Amniotic stem cell (primary cell): ENCODE data around the gene MIA2.
A peak's percentile ranks its signal among the peaks of the same experiment; 100 is the strongest.
"Not testable (repeated sequence)": the region's sequence is repeated elsewhere in the genome, so short reads cannot be mapped to it uniquely, and the experiment has no call there.

Experiments used
- DNase-seq: peaks from one replicate; lab custom pipeline; 2025; lab: John Stamatoyannopoulos, UW

Gene MIA2

DNA sequence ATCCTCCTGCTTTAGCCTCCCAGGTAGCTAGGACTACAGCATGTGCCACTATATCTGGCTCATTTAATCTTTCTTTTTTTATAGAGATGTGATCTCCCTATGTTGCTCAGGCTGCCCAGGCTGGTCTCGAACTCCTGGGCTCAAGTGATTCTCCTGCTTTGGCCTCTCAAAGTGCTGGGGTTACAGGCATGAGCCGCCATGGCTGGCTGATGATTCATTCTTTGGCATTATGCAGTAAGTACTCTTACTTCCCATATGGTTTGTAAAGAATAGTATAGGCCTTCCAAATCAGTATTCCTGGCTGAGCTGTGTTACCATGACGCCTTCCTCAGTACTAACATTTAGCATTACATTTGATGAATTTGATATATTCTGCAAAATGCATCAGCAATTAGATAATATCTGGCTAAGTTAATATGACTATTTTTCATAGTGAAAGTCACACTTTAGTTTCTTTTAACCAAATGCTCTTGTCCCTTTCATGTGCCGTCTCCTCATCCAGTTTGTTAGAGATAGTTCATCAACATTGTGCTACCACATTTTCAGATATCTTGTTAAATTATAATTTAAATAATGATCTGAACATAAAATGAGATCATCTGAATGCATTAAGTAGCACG is 3.2 kb upstream of the MIA2 start:
- DNase-seq: no peak

DNA sequence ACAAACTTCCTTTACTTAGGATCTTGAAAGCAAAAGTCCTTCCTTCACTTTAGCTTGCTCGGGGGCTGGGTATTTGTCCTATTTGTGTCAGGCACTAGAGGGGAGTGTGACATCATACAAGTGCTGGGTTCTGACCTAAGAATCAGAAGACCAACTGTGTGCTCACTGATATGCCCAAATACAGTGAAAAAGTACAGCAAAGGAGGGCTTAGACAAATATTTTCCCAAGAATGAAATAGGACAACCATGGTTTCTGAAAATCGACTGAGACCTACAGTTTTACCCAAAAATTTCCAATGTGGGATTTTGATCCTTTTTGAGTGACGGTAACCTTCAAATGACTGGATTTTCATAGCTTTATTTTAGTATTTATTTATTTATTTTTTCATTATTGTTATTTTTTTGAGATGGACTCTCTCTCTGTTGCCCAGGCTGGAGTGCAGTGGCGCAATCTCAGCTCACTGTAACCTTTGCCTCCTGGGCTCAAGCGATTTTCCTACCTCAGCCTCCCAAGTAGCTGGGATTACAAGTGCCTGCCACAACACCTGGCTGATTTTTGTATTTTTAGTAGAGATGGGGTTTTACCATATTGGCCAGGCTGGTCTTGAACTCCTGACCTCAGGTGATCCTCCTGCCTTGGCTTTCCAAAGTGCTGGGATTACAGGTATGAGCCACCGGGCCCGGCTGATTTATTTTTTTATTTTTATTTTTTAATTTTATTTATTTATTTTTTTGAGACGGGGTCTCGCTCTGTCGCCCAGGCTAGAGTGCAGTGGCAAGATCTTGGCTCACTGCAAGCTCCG is 1.8 kb upstream of the MIA2 start:
- DNase-seq: not testable (repeated sequence)

DNA sequence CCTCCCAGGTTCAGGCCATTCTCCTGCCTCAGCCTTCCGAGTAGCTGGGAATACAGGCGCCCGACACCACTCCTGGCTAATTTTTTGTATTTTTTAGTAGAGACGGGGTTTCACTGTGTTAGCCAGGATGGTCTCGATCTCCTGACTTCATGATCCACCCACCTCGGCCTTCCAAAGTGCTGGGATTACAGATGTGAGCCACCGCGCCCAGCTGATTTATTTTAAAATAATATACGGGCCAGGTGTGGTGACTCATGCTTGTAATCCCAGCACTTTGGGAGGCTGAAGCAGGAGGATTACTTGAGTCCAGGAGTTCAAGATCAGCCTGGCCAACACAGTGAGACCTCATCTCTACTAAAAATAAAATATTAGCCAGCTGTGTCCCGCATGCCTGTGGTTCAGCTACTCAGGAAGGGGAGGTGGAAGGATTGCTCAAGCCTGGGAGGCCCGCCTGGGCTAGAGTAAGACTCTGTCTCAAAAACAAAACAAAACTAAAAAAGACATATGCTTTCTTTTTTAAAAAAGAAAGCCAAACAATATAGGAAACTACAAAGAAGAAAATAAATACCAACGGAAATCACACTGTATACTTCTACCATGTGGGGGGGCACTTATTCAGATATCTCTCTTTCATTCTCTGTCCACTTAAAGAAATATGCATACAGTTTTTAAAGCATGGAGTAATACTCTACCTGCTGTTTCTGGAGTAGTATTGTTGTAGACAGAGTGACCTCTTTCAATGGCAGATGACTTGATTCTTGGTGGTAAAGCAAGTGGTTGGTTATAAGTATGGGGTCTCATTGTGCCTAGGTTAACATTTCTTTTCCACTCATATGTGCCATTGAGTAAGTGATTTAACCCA is 930 bp upstream of the MIA2 start:
- no peak for DNase-seq

DNA sequence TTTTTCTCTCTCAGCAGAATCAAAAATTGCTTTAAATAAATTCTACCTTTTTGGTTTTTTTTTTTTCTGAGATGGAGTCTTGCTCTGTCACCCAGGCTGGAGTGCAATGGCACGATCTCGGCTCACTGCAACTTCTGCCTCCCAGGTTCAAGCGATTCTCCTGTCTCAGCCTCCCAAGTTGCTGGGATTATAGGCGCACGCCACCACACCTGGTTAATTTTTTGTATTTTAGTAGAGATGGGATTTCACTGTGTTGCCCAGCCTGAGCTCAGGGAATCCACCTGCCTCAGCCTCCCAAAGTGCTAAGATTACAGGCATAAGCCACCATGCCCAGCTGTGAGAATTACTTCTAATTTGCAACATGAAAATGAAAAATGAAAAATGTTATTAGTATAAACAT is 1.3 kb downstream of the MIA2 start:
- not testable (repeated sequence) for DNase-seq

DNA sequence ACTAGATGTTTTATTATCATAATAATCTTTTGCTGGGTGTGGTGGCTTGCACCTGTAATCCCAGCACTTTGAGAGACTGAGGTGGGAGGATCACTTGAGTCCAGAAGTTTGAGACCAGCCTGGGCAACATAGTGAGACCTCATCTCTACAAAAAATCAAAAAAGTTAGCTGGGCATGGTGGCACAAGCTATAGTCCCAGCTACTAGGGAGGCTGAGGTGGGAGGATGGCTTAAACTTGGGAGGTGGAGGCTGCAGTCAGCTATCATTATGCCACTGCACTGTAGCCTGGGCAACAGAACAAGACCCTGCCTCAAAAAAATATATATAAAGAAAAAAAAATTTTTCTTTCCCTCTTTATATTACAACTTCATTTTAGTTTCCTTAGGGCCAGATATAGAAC is 1.8 kb downstream of the MIA2 start:
- not testable (repeated sequence) for DNase-seq

DNA sequence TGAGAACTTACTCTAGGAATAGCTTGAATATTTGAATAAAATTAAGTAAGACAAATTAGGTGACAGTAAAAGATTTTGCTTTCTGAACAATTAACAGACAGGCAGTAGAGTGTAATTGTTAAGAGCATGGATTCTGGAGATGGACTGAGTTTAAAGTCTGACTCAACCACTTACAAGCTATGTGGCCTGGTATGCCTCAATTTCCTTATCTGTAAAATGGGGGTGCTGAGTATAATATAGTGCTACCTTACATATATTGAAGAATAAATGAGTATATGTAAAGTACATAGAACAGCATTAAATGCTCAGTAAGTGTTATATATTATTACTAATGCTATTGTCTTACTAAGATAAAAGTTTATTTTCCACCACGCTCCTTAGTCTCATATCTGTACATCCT is 7.1 kb downstream of the MIA2 start:
- DNase-seq: no peak

DNA sequence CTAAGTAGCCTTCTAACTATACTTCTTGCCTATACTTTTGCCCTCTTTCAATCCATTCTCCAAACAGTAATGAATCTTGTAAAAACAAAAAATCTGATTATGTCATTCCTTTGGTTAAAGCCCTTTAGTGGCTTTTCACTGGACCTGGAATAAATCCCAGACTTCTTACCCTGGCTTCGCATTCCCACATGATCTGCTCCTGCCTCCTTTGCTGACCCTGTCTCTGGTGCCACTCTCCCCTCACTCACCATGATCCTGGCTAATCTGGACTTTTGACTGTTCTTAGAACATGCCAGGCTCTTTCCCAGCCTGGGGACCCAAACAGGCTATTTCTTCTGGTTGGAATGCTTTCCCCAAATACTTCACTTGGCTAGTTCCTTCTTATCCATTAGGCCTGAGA is 7.9 kb downstream of the MIA2 start:
- DNase-seq: no peak

DNA sequence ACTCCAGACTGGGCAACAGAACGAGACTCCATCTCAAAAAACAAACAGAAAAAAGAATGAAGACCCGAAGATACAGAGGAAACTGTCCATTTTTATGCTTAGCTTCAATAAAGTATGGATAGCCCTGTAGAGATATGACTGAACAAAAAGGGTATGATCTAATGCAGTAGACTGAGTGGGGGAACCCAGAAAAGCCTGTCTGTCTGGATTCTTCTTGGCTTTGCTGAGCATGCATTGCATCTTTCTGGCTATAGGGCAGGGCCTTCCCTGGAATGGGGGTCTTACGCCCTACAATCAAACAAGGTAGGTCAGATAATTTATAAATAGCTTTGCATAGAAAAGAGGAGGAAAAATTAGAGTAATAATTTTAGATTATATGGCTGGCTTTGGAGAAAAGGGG is 10.1 kb downstream of the MIA2 start:
- DNase-seq: no peak

DNA sequence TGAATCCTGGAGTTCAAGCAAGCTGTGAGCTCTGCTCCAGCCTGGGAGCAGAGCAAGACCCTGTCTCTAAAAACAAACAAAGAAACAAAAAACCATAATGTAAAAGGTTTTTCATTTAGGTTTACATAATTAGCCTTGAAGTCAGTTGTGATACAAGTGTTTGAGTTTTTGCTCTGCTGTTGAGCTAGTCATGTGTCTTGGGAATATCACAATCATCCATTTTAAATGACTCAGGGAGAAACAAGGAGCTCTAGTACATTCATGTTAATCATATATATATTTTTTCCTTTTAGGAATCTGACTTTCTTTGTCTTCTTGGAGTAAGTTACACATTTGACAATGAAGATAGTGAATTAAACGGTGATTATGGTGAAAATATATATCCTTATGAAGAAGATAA is 12.9 kb downstream of the MIA2 start:
- DNase-seq: no peak

DNA sequence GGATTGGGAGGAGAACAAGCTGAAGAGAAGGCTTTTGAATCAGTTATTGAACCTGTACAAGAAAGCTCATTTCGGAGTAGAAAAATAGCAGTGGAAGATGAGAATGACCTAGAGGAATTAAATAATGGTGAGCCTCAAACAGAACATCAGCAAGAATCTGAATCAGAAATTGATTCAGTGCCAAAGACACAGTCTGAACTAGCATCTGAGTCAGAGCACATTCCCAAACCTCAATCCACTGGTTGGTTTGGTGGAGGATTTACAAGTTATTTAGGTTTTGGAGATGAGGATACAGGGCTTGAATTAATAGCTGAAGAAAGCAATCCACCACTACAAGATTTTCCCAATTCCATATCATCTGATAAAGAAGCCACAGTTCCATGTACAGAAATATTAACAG is 13.5 kb downstream of the MIA2 start:
- peak; percentile 71 for DNase-seq

DNA sequence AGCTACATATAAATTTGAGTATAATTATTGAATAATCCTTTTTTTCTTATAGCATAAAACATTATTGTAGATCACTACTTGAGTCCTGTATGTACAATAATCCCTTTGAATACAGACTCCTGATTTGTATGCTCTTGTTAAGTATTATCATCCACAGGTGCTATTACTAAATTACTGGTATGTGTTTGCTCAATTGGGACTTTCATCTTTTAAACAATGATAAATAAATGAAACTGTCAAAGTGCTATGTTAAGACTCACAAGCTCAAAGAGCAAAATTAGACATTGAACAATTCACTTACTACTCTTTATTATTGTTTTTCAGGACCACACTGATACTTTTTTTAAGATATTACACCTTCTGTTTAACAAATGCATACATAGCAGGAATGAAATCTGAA is 17.8 kb downstream of the MIA2 start:
- DNase-seq: no peak

DNA sequence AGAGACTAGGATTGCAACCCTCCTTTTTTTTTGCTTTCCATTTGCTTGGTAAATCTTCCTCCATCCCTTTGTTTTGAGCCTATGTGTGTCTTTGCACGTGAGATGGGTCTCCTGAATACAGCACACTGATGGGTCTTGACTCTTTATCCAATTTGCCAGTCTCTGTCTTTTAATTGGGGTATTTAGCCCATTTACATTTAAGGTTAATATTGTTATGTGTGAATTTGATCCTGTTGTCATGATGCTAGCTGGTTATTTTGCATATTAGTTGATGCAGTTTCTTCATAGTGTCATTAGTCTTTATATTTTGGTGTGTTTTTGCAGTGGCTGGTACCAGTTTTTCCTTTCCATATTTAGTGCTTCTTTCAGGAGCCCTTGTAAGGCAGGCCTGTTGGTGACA is 23.7 kb downstream of the MIA2 start:
- not testable (repeated sequence) for DNase-seq

DNA sequence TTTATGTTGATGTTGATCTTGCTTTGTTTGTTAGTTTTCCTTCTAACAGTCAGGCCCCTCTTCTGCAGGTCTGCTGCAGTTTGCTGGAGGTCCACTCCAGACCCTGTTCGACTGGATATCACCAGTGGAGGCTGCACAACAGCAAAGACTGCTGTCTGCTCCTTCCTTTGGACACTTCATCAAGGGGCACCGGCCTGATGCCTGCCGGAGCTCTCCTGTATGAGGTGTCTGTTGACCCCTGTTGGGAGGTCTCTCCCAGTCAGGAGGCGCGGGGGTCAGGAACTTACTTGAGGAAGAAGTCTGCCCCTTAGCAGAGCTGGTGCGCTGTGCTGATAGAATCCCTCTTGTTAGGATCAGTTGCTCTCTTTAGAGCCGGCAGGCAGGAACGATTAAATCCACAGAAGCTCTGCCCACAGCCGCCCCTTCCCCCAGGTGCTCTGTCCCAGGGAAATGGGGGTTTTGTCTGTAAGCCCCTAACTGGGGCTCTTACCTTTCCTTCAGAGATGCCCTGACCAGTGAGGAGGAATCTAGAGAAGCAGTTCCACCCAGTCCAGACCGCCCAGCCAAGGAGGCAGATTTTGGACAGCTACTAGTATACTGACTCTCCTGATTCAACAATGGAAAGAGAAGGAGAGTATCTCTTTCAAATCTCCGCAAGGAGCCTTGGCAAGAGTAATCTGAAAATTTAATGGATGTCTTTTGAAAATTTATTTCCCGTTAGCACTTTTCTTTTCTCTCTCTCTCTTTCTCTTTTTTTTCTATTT is 25.2 kb downstream of the MIA2 start:
- no peak for DNase-seq

DNA sequence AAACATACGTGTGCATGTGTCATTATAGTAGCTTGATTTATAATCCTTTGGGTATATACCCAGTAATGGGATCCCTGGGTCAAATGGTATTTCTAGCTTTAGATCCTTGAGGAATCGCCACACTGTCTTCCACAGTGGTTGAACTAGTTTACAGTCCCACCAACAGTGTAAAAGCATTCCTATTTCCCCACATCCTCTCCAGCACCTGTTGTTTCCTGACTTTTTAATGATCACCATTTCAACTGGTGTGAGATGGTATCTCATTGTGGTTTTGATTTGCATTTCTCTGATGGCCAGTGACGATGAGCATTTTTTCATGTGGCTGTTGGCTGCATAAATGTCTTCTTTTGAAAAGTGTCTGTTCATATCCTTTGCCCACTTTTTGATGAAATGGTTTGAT is 26.4 kb downstream of the MIA2 start:
- DNase-seq: not testable (repeated sequence)

DNA sequence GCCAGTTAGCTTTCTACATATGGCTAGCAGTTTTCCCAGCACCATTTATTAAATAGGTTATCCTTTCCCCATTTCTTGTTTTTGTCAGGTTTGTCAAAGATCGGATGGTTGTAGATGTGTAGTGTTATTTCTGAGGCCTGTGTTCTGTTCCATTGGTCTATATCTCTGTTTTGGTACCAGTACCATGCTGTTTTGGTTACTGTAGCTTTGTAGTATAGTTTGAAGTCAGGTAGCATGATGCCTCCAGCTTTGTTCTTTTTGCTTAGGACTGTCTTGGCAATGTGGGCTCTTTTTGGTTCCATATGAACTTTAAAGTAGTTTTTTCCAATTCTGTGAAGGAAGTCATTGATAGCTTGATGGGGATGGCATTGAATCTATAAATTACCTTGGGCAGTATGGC is 28.5 kb downstream of the MIA2 start:
- not testable (repeated sequence) for DNase-seq

DNA sequence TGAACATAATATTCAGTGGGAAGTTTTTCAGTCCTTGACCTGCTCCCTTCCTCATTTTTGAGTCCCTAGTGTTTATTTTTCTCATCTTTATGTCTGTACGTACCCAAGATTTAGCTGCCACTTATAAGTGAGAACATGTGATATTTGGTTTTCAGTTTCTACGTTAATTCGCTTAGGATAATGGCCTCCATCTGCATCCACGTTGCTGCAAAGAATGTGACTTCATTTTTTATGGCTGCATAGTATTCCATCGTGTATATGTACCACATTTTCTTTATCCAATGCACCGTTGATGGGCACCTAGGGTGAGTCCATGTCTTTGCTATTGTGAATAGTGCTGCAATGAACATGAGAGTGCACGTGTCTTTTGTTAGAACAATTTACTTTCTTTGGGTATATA is 30.3 kb downstream of the MIA2 start:
- no peak for DNase-seq

DNA sequence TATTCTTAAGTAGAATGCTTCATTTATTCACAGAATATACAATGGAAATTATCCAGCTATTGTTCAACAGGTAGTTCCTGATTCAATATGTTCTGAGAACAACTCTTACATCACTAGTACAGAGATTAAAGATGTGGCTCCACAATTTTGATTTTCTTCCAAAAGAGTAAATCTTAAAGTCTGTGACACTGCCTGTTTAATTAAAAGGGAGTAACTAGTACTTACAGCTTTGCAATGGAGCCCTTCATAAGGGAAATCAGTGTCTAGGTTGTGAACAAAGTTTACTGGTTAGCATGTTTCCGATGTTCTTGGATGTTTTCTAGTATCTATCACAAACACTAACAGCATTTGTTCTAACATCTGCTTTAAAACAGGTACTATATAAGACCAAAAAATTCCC is 30.8 kb downstream of the MIA2 start:
- DNase-seq: no peak

DNA sequence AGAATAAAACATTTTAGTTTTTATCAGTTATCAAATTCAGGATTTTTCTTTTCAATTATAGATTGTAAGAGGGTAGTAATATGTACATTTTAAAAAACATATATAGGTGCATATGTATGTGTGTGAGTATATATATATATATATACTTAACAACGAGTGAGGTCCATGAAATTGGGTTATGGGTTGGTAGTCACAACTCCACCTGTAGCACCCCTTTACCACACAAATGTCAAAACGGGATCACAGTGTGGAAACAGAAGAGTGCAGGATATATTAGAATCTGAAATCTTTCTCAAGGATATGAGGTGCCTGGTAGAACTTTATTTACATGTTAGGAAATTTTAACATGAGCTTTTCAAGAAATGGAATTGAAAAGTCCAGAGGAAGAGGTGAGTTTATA is 31.3 kb downstream of the MIA2 start:
- DNase-seq: no peak

DNA sequence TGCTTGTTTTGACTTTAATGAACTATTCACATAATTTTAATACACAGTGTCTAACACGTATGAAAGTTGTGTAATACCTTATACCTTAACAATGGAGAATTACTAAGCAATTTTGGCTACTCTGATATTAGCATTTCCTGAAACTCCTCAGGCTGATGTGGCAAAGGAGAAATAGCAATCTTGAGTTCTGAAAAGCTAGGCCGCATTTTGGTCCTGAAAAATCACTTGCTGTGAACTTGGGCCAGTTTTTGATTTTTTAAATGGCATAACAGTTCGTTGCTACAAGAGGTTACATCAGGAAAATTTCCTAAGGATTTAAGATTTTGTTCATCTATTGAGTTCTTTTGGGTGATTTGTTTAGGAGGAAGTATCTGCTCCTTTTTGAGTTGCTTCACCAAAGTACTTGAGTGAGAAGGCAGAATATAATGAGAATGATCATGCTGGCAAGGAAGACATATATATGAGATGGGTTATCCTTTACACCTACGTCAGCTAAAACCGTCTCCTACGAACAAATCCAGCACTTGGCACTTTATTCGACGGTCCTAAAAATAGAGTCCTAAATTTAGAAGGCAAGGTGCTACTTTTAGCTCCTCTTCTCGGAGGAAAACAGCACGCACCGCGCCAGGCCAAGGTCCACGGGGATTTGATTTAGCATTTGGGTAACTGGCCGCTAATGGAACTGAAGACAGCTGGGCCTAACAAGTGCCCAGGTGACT is 32.2 kb downstream of the MIA2 start:
- DNase-seq: no peak

DNA sequence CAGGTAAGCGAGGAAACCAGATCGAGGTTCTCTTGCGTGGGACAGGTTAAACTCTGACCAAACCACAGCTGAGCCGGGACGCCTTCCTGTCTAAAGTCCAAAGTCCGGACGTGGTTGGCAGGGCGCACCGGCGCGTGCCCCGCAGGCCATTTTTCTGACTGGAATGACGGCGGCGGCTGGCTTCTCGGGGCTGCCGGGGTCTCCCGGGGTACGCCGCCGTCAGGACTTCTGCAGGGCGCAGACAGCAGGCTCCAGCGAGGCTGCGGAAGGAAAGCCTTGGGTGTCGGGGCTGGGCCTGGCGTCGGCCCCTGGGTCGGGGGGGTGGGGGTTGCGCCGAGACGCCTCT is 32.8 kb downstream of the MIA2 start:
- peak; percentile 39 for DNase-seq

DNA sequence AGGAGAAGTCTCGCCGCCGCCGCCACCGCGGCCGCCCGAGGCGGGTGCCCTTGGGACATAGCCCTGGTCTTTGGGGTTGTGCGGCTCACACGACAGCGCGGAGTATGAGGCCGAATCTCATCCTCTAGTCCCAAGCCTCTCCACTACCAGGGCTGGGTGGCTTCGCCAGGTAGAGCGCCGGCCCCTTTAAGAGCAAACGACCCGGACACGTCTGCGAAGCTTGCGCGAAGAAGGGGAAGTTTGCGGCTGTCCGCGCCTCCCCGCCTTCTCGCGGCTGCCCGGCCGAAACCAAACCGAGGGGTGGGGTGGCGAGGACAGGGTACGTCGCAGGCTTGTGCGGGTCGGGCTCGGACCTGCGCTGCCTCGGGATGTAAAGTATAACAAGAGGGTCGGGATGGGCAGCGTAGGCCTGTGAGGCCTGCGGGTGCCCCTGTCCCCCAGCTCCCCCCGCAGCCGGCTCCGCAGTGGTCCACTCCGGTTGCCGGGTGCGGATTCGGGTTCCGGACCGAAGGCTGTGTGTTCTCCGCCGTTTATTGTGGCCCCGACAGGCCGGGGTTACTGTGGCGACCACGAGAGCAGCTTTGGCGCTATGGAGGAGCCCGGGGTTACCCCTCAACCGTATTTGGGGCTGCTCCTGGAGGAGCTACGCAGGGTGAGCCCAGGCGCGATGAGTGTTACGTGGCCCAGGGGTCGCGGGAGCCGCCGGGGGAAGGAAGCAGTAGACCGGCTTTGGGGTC is 33.3 kb downstream of the MIA2 start:
- peak; percentile 39 for DNase-seq
